Inflammatory macrophage treated with lipopolysaccharide for 1 hour (primary cell): ENCODE measurements around the gene ELOA.
"Not testable (repeated sequence)": the region's sequence is repeated elsewhere in the genome, so short reads cannot be mapped to it uniquely, and the experiment has no call there.

Source experiments
- DNase-seq, 2 donors: peaks; one replicate each; pipeline ENCODE4 v3.0.0-alpha.2; 2020 to 2022

Gene ELOA

DNA sequence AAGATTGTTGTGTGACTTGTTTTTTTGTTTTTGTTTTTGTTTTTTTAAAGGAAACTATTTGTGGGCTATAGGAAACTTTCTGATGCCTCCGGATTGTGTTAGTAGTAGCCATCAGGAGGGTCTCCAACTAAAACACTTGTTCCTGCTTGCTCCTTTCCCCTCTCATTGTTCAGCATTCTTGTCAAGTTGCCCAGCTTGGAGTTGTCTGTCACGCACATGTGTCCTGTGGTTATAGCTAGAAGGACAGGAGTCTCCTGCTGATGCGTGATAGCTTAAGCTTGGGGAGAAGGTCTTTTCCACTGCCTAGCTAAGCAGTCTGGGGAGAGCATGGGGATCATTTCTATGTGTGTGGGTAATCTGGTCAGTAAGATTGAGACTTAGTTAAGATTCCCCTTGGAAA lies 44.4 kb downstream of the ELOA start:
- no peak for DNase-seq

DNA sequence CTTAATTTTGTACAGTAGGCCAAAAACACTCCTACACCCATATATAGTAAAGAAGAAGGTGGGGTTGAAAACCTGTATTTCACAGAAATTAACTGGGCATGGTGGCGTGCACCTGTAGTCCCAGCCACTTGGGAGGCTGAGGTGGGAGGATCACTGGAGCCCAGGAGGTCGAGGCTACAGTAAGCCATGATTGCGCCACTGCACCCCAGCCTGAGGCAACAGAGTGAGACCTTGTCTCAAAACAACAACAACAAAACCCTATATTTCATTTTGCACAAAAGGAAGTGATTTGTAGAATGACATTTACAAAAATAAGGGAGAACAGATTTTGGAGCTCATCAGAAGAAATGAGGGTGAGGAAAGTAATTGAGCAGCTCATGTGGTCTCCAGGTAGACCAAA lies 45.4 kb downstream of the ELOA start:
- no peak for DNase-seq

DNA sequence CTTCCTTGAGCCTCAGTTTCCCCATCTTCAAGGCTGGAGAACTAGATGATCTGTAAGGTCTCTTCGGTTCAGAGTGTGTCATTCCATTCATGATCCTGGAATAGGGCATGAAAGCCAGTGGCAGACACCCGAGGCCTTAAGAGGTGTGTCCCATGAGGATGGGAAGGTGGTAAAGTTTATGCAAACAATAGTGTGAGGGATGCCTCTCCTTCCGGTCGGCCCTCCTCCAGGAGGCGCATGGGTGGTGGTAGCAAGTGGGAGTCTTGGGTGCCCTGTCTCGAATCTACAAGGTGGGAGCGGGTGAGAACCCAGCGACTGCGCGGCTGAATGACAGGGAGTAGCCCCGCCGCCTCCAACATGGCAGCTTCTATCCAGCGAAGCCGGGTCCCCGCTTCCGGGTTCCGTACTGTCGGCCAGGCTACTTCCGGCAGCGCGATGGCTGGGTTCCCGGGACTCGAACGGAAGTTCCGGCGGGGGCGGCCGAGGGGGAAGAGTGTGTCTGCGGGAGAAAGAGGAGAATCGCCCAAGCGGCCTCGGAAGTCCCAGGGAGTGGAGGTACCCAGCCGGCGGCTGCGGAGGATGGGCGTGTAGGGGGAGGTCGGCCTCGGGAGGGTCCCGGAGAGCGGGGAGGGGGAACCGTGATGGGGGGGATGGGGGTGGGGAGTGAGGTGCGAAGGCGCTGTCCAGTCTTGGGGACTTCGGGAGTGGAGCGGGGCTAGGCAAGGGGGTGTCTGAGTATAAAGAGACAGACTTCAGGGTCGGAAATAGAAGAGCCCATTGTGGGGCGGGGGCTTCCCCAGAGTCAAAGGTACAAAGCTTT lies 47.6 kb downstream of the ELOA start, which contains the start of gene LYPLA2:
Gene LYPLA2, plus strand, starts transcription at position 450 of the 820 bp plus-strand sequence. CDS start 1,538 bp downstream, outside the sequence.
- DNase-seq: peak; percentile 91 to 95

DNA sequence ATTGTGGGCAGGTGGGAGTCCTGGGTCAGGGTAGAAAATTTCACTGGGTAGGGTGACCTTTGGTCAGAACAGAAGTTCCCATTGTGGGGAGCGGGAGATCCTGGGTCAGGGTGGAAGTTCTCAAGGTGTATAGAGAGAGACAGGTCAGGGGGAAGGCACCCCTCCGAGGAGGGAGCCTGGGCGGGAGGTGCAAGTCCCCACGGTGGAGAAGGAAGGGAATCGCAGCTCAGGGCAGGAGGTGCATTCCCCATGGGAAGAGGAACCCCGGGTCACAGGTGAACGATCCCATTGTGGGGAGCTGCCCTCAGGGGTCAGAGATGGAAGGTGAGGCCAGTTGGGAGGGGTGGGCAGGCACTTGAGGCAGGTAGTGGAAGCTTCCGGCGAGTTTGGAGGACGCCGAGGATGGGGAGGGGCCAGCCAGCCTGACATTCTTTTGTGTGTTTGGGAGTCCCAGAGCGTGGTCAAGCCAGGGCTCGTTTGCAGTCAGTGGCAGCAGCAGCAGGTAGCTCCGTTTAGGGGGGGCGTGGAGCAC lies 48.3 kb downstream of the ELOA start:
- no peak for DNase-seq

DNA sequence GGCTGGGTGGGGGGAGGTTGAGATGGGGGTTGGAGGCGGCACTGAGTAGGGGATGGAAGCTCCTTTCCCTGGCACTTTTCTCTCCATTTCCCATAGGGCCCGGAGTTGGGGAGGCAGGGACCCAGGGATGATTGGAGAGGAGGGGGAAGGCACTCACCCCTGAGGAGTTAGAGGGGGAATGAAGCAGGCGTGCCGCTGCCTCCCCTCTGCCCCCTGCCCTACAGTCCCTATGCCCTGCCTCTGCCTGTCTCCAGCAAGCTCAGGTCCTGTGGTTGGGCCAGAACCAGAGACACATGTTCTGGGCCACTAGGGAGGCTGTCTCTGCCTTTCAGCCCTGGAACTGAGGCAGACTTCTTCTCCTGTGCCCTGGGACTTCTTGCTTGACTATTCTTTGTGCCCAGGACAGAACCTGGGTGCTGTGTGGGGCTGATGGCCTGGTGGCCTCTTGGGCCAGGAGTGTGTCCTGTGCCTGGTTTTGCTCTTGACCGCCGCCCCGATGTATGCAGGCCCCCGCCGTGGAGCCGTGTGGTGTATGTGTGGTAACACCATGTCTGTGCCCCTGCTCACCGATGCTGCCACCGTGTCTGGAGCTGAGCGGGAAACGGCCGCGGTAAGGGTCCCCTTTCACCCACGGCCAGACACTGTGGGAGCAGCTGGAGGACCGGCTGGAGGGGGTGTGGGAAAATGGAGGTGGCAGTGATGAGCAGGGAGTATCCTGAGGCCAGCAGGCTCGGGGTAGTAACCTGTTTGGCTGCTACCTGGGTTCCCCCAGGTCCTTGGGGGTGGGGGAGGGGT lies 49.1 kb downstream of the ELOA start:
- DNase-seq: no peak

DNA sequence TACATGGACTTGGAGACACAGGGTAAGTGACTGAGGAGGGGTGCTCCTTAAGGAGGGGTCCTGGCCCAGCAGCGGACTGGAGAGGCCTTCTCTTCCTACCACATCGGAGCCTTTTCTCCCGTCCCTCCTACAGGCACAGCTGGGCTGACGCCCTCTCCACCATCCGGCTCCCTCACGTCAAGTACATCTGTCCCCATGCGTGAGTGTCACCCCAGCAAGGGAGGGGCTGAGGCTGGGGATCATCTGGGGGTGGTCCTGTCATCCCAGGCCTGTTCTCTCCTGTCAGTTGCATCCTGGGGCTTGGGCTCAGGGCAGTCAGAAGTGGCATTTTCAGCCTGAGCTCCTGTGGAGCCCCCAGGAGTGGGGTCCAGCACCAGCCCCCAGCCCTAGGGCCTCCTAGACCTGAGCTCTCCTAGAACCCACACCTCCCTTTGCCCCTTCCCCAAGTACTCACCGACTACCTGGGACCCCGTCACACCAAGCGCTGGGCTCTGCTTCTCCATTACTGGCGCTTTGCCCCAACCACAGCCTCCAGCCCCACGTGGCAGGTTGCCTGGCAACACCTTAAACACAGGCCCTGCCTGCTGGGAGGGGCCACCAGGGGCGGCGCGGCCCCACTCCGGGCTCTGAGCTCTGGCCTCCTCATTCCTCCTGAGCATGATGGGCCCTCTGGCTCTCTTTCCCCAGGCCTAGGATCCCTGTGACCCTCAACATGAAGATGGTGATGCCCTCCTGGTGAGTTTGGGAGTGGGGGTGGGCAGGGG lies 49.9 kb downstream of the ELOA start:
- no peak for DNase-seq

DNA sequence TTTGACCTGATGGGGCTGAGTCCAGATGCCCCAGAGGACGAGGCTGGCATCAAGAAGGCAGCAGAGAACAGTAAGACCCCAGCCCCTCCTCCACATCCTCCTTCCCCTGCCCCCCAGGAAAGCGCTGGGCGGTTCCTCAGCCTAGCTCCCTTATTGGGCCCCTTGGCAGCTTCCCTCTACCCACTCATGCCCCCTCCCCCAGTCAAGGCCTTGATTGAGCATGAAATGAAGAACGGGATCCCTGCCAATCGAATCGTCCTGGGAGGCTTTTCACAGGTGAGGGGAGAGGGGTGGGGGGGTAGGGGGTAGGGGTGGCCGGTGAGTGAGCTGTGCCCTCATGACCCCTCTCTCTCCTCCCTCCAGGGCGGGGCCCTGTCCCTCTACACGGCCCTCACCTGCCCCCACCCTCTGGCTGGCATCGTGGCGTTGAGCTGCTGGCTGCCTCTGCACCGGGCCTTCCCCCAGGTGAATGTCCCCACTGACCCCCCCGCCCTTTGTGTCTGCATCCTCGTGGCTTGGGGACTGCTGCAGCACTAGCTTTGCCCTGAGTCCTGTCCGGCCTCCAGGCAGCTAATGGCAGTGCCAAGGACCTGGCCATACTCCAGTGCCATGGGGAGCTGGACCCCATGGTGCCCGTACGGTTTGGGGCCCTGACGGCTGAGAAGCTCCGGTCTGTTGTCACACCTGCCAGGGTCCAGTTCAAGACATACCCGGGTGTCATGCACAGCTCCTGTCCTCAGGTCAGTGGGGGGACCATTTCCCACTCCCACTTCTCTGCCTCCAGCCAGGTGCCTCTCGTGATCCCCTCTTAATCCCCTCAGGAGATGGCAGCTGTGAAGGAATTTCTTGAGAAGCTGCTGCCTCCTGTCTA lies 50.8 kb downstream of the ELOA start:
- DNase-seq: no peak

DNA sequence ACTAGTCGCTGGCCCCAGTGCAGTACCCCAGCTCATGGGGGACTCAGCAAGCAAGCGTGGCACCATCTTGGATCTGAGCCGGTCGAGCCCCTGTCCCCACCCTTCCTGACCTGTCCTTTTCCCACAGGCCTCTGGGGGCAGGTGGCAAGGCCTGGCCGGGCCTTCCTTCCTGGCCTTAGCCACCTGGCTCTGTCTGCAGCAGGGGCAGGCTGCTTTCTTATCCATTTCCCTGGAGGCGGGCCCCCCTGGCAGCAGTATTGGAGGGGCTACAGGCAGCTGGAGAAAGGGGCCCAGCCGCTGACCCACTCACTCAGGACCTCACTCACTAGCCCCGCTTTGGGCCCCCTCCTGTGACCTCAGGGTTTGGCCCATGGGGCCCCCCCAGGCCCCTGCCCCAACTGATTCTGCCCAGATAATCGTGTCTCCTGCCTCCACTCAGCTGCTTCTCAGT lies 51.5 kb downstream of the ELOA start:
- DNase-seq: not testable (repeated sequence)

DNA sequence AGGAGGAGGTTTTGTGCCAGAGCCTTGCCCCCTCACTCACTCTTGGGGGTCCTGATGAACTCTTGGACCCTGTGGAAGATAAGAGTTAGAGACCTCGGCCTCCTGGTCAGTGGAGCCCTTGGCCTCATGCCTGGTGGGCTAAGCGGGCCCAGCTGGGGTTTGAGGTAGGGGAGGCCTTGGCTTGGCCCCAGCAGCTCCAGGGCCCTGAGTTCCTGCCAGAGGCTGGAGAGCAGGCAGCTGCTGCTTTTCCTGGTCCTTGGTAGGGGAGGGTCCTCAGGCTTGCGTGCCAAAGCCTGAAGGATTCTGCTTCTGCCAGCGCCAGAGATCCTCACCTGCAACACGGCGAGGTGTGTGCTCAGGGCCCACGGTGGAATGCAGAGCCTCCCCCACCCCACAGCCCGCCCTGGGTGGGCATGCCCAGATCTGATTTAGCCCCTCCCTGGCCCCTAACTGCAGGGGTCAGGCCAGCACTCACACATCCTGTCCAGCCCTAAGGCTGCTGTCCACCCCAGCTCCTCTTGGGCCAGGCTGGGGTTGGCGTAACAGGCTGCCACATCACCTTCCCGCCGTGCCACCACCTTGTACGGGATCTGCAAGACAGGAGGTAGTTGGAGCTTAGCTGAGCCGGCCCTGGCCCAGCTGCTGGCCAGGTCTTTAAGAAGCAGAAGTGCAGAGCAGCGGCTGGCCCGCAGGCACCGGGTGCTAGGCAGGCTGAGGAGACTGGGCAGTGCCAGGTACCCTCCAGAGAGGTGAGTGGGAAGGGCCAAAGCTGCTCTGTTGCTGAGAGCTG lies 52.6 kb downstream of the ELOA start:
- DNase-seq: no peak

DNA sequence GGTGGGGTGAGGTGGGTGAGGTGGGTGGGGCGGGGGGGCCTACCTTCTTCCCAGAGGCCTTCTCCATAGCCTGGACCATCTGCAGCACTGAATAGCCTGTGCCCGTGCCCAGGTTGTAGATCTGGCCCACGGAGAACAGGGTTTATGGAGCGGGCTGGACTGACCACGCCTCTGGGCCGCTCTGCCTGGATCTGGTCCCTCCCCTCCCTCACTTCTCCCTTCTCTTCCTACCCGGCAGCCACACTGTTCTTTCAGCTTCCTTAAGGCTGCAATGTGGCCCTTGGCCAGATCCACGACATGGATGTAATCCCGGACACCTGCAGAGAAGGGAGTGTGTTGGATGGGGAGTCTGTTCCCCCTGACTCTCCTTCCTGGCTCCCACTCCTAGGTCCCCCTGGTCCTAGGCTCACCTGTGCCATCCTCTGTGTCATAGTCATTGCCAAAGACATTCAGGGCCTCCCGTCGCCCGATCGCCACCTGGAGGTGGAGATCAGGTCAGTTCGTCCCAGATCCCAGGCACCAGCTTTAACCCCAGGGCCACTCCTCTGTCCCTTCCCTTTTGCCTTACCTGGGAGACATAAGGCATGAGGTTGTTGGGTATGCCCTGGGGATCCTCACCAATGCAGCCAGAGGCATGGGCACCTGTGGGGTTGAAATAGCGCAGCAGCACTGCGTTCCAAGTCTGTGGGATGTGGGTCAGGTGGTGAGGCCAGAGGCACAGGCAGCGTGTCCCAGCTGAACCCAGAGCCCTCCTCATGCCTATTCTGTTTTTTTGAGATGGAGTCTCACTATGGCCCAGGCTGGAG lies 53.4 kb downstream of the ELOA start:
- DNase-seq: no peak

DNA sequence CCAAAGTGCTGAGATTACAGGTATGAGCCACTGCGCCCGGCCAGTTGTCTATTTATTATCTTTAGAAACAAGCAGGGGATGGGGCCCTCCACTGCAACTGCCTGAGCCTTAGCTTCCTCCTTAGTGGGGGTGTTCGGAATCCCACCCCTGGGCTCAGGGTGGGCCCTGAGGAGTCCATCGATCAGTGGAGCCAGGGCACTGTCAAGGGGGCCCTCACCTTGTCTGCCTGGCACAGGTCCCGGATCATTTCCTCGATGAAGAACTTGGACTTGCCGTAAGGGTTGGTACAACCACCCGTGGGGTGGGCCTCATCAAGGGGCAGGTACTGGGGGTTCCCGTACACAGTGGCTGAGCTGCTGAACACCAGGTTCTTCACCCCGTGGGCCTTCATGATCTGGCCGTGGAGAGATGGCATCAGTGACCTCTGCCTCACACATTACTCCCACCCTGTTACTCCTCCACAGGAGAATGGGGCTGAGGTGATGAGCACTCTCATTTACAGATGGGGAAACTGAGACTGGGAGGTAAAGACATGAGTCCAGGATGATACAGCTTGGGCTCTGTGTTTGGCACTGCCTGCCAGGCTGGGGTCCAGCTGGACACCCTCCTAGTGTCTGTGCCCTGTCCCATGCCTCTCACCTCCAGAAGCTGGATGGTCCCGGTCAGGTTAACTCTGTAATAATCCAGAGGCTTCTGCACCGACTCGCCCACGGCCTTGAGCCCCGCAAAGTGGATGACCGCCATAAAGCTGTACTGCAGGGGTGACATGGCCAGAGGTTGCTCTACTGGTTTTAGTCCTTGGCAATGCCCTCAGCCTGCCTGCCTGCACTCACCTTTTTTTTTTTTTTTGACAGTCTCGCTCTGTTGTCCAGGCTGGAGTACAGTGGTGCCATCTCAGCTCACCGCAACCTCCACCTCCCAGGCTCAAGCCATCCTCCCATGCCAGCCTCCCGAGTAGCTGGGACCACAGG lies 54.5 kb downstream of the ELOA start:
- no peak for DNase-seq

DNA sequence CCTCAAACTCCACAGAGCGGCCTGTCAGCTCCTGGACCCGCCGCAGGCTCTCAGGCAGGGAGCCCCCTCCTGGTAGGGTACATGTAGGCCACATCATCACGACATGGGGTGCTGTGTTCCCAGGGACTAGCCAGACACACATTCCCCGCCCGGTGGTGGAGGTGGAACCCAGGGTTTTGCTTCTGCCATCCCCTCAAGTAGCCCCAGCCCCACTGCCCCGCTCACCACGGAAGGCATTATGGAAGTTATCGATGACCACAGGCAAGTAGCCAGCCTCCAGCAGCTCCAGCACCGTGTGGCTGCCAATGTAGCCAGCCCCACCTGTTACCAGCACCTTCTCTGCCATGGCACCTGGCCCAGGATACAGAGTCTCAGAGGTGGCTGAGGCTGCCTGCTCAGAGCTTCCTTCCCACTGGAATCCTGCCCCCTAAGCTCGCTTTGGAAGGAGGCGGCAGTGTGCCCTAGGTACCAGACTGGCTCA lies 55.4 kb downstream of the ELOA start:
- no peak for DNase-seq

DNA sequence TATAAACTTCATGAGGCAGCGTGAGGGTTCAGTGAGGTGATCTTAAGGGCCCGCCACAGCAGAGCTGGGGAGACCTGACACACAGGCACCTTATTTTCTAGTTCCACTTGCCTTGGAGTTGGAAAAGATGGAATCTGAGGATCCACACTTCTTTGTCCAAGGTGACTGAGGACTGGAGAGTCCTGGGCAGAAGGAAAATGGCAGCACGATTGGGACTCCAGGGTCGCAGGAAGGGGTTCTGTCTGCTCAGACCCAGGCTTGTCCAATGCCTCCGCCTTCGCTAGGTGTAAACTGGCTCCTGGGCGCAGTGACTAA lies 55.9 kb downstream of the ELOA start:
- no peak for DNase-seq

DNA sequence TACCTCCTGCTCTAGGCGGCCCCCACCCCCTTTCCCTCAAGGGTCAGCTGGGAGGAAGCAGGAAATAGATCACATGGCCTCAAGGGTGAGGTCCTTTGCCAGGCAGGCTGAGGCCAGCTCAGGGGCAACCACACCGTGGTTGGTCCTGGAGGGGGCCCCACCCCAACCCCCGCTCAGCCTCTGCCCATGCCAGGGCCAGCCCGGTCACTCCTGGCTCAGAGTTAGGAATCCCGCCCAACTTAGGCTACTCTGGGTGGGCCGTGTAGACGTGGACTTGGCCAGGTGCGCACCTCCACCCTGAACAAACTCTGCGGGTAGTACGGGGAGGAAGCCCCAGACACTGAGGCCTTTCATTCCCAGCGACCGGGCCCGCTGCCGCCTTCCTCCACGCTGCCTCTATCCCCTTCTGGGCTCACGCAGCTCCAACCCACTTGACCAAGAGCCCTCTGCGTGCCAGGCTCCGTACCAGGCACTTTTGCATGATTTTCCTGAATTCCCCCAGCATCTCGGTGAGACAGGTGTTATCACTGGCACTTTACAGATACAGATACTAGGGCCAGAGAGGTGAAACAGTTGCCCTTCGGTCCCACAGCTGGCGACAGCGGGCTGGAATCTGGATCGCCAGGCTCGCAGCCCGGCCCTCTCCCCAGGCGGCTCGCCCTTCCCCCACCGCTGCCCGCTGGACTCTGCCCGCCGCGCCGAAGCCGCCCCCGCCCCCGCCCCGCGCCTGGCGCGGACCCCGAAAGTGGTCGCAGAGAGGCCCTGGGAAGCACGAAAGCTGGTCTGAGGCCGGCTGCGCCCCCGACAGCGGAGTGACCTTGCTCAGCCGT lies 56.5 kb downstream of the ELOA start:
- peak in 1 of 2 donors; percentile 35 for DNase-seq

DNA sequence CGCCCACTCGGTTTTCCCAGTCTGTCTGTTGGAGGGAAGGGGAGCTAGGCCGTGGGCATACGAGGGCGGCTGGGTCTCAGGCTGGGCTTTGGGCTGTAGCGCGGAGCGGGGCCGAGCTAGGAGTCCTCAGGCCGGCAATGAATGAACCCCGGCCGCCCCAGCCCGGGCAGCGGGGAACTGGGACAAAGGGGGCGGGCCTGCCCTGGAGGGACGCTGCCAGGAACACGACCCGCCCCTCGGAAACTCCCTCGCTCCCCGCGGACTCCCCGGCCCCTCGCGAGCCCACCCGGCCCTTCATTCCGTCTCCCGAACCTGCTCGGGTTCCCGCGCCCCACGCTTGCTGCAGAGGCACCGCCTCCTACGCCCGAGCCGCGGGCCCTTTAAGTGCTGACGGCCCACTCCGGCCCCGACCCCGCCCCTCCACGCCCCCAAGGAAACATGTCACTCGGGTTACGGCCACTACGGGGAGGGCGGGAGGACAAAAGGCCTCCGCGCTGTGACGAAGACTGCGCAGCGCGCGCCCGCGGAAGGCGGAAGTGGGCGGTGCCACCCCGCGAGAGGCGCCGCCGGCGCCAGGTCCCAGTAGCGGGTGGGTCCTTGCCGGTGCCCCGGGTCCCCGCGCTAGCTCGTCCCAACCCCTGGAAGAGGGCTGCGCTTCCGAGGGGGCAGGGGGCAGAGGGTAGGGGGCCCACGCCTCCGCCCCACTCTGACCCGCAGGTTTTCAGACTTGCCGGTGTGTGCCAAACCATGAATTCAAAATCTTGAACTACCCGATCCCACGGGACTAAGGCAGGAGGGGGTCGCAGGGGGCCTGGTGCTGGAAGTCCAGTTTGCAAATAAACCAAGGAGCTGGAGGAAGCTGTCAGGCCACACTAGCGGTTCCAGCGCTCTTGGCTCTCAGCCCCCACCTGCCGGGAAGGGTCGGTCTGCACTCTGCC lies 57.4 kb downstream of the ELOA start, which contains the start of gene GALE:
Gene GALE, minus strand, starts transcription at position 355 of the 938 bp plus-strand sequence. CDS start 1,747 bp downstream, outside the sequence.
- peak; percentile 92 to 96 for DNase-seq

DNA sequence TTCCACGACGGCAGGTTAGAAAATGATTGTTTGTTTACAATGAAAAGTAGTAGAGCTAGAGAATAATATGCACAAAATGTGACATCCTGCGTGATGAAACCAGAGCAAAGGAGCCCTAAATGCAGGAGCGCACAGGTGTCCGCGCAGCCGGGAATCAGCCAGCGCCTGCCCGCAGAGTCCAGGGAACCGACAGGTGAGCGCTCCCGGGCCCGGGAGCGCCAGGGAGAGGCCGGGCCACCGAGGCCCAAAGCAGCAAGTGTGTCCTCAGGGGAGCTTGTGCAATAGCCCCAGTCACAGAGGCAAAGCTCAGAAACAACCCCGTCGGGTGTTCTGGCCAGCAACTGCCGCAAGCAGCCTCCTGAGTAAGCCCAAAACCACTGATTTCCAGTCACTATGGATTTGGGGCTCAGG lies 58.1 kb downstream of the ELOA start:
- DNase-seq: no peak

DNA sequence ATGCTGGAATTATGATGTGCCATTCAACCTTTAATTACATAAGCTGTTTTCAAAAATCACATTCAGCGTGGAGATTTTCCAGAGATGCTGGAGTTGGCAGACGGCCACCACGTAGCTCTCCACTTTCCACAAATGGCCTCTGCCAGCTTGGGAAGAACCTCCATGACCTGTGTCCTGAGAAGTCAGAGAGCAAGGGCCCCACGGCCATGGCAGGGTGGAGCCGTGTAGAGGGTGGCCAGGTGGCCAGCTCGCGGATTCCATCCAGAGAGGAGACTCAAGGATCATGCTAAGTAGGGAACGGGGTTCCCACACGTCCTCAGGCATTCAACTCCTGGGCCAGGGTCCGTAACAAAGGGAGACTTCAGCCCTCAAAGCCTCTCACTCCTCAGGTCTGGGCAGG lies 58.6 kb downstream of the ELOA start:
- DNase-seq: no peak
